Activated CD4-positive, alpha-beta memory T cell treated with anti-CD3 and anti-CD28 coated beads, Interleukin-2, amount 10 ng/mL, durations not matched to agents 7 days and 5 days (primary cell): ENCODE results near the gene RABGAP1. TPM values are rescaled to one million over a fixed set of nuclear protein-coding genes. Genes with fewer than 3 reads are reported as not detected.

ENCODE experiments used
- CTCF ChIA-PET: fragments of 350-600 bp; sonication (Branson Sonifier 250); formaldehyde crosslinking; loops from one replicate; lab custom pipeline; 2021; ENCODE audit warnings: antibody characterized with exemption, inconsistent platforms; lab: Charles Lee
- POLR2A ChIA-PET: fragments of 350-600 bp; sonication (Branson Sonifier 250); formaldehyde crosslinking; loops from one replicate; lab custom pipeline; 2021; ENCODE audit warnings: antibody characterized with exemption; lab: Charles Lee
- DNase-seq: peaks from one replicate; pipeline ENCODE4 v3.0.0-alpha.2; 2020
- H3K27ac Mint-ChIP-seq: one replicate; pipeline ENCODE4 v1.8.0; 2021; ENCODE audit warnings: mild to moderate bottlenecking, mixed read lengths
- H3K27me3 Mint-ChIP-seq: one replicate; pipeline ENCODE4 v1.8.0; 2021; ENCODE audit warnings: mixed read lengths
- H3K36me3 Mint-ChIP-seq: one replicate; pipeline ENCODE4 v1.8.0; 2021; ENCODE audit warnings: low read depth, mixed read lengths
- H3K4me1 Mint-ChIP-seq: one replicate; pipeline ENCODE4 v1.8.0; 2021; ENCODE audit warnings: mixed read lengths
- H3K4me3 Mint-ChIP-seq: one replicate; pipeline ENCODE4 v1.8.0; 2021; ENCODE audit warnings: mild to moderate bottlenecking, mixed read lengths
- H3K9me3 Mint-ChIP-seq: one replicate; pipeline ENCODE4 v1.8.0; 2021; ENCODE audit warnings: mixed read lengths
- total RNA-seq, 2 experiments: library from RNA; stranded (reverse); gene quantifications; one replicate each; pipeline ENCODE4 v1.2.3, GENCODE V29; 2021

Gene RABGAP1
- total RNA-seq, 2 experiments from 2014 or later, result 26.5 to 32.3 TPM

DNA sequence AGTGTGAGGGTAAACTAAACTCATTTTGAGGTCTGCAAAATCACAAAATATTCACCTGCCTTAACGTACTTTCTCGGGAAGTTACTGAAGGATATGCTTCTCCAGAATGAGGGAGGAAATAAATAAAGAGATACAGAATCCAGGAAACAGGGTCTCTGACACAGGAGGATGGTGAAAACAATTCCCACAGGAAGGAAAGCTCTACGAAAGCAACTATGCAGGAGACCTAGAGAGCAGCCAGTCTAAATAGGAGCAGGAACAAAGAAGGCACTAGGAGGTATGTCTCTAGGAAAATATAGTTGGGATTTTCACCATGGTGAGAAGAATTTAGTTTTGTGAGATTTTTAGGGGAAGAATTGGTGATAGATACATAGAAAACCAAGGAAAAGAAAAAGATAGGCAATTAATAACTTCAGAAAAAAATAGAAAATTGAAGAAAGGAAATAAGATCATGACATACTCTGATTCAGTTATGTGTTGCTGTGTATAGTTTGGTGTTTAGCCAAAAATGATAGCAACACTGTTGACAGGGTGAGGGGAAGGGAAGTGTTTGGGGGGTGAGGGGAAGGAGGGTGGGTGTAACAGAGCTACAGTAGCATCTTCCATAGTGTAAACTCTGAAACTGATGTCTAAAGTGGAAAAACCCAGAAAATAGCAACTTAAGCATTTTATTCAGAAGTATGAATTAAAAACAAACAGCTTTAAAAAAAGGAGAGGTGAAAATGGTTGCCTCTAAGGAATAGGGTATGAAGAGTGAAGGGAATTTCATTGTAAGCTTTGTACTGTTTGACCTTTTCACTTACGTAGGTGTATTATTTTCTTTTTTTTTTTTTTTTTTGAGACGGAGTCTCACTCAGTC, 102.5 kb downstream of the RABGAP1 start:
- ChIA-PET CTCF (interaction anchor here (0.6 kb wide), 1 partner anchor 32 kb away, joined by 3 read pairs; no protein-coding TSS in a partner anchor), POLR2A (no interaction called here)
- DNase-seq, result no peak
- H3K27me3 Mint-ChIP-seq, result no peaks in the 10 kb centered on the region
- peaks cover 3% of the 10 kb centered on the region for H3K9me3 Mint-ChIP-seq
- peaks cover 16% of the 10 kb centered on the region for H3K36me3 Mint-ChIP-seq
- H3K27ac Mint-ChIP-seq, result no peak overlapping the region
- H3K4me1 Mint-ChIP-seq, result no peaks in the 10 kb centered on the region
- H3K4me3 Mint-ChIP-seq, result no peak overlapping the region

DNA sequence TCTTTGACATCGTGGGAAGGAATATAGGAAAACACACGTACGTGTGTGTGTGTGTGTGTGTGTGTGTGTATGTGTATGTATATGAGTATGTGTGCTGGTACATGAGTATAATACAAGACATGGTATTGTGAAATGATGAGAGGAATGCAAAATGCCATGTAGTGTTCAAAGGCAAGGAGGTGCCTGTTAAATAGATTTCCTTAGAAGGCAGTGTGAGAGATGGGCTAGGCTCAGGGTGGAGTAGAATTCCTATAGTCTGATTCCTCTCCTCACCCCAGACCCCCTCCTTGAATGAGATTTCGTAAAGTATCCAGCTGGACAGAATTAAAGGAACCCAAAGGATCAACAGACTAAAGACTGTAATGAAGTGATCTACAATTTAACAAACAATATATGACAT, 103.8 kb downstream of the RABGAP1 start:
- ChIA-PET POLR2A (no interaction called here), CTCF (no interaction called here)
- no peaks in the 10 kb centered on the region for H3K4me1 Mint-ChIP-seq
- H3K27ac Mint-ChIP-seq, result no peak overlapping the region
- no peak overlapping the region for H3K4me3 Mint-ChIP-seq
- no peaks in the 10 kb centered on the region for H3K27me3 Mint-ChIP-seq
- no peak for DNase-seq
- peaks cover 3% of the 10 kb centered on the region for H3K9me3 Mint-ChIP-seq
- peaks cover 16% of the 10 kb centered on the region for H3K36me3 Mint-ChIP-seq

DNA sequence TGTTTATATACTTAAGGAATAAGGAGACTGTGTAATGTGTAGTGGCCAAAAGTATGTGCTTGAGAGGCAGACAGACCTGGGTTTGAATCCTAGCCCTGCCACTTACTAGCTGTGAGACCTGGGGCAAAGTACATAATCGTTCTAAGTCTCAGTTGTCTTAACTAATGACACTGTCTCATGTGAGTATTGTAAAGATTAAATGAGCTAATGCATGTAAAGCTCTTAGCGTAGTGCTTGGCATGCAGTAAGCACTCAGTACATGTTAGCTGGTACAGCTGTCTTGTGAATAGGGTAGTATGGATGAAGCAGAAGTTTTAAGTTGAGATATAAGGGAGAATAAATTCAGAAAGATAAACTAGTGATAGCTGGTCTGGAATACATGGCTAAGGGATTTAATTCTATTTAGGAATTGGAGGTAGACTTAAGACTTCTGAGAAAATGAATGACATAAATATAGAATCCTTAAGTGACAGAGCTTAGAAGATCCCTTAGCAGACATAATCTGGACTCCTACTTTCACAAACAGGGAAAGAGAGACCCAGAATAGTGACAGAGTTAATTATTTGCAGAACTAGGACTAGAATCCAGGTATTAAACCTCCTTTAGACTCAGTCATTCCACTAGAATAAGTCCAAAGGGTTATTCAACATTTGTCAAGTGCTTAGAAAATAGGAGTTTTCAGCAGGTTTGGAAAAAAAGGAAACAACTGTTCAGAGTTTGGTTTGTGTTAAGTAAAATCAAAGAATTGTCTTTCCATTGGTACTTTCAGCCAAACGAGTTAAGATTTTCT, 105.8 kb downstream of the RABGAP1 start:
- Mint-ChIP-seq H3K36me3 (peaks cover 16% of the 10 kb centered on the region), H3K4me1 (no peaks in the 10 kb centered on the region), H3K4me3 (no peak overlapping the region), H3K27ac (no peak overlapping the region), H3K9me3 (peaks cover 3% of the 10 kb centered on the region), H3K27me3 (no peaks in the 10 kb centered on the region)
- CTCF ChIA-PET, result no interaction called here
- POLR2A ChIA-PET, result no interaction called here
- DNase-seq, result no peak

DNA sequence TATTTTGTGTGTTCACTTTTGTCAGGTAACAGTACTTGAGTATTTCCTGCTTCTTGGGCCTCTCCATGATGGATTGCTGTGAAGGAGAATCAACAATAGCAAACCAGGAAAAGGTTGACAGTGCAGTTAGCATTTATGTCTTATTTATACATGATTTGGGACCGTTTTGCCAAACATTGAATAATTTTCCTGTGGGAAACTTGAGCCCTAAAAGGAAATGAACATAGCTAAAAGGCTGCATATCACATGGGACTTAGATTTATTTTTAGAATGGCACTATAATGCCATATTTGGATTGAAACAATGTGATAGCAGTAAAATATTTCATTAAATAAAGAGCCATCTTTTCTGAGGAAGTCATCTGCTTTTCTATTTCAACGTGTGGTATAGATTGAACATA, 107.9 kb downstream of the RABGAP1 start:
- Mint-ChIP-seq H3K4me3 (no peak overlapping the region), H3K27me3 (no peaks in the 10 kb centered on the region), H3K4me1 (peaks cover 2% of the 10 kb centered on the region), H3K27ac (no peak overlapping the region), H3K9me3 (no peaks in the 10 kb centered on the region), H3K36me3 (no peaks in the 10 kb centered on the region)
- DNase-seq, result no peak
- ChIA-PET POLR2A (no interaction called here), CTCF (no interaction called here)

DNA sequence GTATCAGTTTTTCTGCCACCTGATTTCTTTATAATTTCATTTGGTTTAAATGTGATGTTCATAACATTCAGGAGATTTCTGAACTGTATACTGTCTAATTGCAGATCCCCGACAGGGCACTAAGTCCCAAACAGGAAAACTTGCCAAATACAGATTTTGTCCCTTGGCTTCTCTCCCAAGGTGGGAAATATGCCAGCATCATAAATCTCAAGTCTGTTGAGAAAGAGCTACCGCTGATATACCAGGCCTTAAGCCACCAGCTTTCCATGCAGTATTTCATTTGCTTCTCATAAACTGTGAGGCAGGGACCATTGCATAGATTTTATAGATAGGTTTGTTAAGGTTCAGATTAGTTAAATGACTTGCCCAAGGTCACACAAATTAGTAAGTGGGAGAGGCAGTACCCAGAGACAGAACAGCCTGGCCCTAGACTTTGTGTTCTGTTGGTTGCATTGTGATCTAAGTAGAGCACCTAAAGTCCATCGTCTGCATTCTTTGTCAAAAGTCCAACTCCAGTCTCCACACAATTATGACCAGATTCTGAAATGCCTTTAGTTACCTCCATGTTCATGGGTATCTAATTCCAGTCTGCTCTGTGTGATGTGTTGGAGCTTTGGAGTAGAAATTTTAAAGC, 108.9 kb downstream of the RABGAP1 start:
- H3K4me3 Mint-ChIP-seq, result no peak overlapping the region
- H3K27me3 Mint-ChIP-seq, result no peaks in the 10 kb centered on the region
- peaks cover 2% of the 10 kb centered on the region for H3K36me3 Mint-ChIP-seq
- ChIA-PET CTCF (no interaction called here), POLR2A (interaction anchor here (1.0 kb wide), 1 partner anchor 9 kb away, joined by 3 read pairs; no protein-coding TSS in a partner anchor)
- no peak overlapping the region for H3K27ac Mint-ChIP-seq
- DNase-seq, result no peak
- no peaks in the 10 kb centered on the region for H3K9me3 Mint-ChIP-seq
- peaks cover 3% of the 10 kb centered on the region for H3K4me1 Mint-ChIP-seq

DNA sequence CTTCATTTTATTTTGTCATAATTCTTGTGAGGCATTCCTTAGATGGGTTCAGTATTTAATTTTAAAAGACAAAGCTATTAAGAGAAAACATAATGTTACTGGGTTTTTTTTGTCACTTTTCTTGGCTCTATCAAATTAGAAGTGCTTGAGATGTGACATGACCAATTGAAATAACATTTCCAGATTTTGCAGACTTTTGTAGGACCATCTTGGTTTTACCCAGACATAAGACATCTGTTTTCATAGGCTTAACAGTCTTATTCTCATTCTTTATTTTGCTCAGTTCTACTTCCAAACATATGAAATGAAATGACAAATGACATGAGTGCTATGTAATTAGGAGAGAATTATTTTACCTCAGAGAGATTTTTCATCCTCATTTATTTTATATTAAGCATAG, 112.2 kb downstream of the RABGAP1 start:
- no peak overlapping the region for H3K4me3 Mint-ChIP-seq
- H3K27me3 Mint-ChIP-seq, result no peaks in the 10 kb centered on the region
- H3K4me1 Mint-ChIP-seq, result peaks cover 3% of the 10 kb centered on the region
- H3K9me3 Mint-ChIP-seq, result no peaks in the 10 kb centered on the region
- ChIA-PET CTCF (no interaction called here), POLR2A (interaction anchor here (0.9 kb wide), 1 partner anchor 74 kb away, joined by 3 read pairs; no protein-coding TSS in a partner anchor)
- no peak overlapping the region for H3K27ac Mint-ChIP-seq
- no peak for DNase-seq
- H3K36me3 Mint-ChIP-seq, result peaks cover 4% of the 10 kb centered on the region

DNA sequence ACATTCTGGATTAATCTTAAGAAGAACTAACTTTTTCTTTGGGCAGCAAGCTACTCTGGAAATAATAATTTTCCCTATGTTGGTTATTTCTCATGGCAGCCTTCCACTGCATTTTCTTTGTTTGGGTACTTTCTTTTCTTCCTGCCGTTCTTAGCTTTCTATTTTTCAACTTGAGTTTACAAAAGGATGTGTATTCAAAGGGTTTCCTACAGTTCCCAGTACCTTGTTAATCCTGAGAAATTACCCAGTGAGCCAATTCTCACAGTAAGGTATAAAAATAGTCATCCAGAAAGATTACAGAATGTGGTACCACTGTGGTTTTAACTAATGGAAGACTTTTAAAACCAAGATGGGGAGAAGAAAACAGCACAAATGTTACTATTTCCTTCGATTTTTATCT, 112.9 kb downstream of the RABGAP1 start:
- Mint-ChIP-seq H3K27me3 (no peaks in the 10 kb centered on the region), H3K36me3 (peaks cover 4% of the 10 kb centered on the region), H3K27ac (no peak overlapping the region), H3K9me3 (no peaks in the 10 kb centered on the region), H3K4me3 (no peak overlapping the region), H3K4me1 (peaks cover 3% of the 10 kb centered on the region)
- no peak for DNase-seq
- CTCF ChIA-PET, result no interaction called here
- POLR2A ChIA-PET, result interaction anchor here (0.9 kb wide), 1 partner anchor 73 kb away, joined by 3 read pairs; no protein-coding TSS in a partner anchor

DNA sequence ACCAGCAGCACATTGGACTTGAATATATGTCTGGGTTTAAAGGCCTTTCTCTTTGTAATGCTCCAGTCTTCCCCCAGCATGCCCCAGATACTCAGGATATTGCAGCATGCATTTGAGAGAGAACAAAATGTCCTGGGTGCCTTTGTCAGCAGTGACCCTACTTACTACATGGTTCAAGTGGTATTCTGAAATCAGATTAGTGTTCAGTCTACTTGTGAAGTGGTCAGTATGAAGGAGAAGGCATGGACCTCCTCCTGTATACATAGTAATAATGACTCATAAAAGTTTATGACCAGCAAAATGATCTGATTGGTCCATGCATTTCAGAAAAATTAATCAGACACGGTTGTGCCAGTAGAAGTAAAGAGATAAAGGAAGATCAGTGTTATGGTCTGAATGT, 118.0 kb downstream of the RABGAP1 start:
- no peaks in the 10 kb centered on the region for H3K4me1 Mint-ChIP-seq
- no peaks in the 10 kb centered on the region for H3K9me3 Mint-ChIP-seq
- H3K4me3 Mint-ChIP-seq, result no peak overlapping the region
- H3K36me3 Mint-ChIP-seq, result peaks cover 4% of the 10 kb centered on the region
- ChIA-PET POLR2A (no interaction called here), CTCF (no interaction called here)
- H3K27ac Mint-ChIP-seq, result no peak overlapping the region
- H3K27me3 Mint-ChIP-seq, result no peaks in the 10 kb centered on the region
- DNase-seq, result no peak

DNA sequence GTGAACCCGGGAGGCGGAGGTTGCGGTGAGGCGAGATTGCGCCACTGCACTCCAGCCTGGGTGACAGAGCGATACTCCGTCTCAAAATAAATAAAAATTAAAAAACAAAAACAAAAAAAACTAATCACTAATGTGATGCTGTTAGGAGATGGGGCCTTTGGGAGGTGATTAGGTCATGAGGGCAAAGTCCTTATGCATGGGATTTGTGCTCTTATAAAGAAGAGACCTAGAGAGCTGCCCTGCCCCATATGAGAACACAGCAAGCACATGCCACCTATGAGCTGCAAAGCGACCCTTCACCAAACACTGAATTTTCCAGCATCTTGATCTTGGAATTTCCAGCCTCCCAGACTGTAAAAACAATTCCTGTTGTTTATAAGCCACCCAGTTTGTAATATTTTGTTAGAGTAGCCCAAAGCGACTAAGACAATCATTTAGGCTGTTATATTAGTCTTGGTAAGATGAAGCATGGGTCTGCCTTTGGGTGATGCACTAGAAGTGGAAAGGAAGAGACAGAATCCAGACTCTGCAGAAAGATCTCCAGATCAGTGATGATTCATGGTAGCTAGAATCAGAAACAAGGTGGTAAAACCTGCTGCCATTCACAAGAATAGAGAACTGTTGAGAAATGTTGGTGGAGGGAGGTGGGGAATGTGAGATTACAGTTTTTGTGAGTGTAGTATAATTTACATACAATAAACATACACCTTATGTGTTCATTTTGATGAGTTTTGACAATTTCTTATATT, 118.8 kb downstream of the RABGAP1 start:
- Mint-ChIP-seq H3K4me3 (no peak overlapping the region), H3K27me3 (no peaks in the 10 kb centered on the region), H3K9me3 (no peaks in the 10 kb centered on the region), H3K4me1 (no peaks in the 10 kb centered on the region), H3K36me3 (peaks cover 2% of the 10 kb centered on the region), H3K27ac (no peak overlapping the region)
- ChIA-PET POLR2A (no interaction called here), CTCF (no interaction called here)
- no peak for DNase-seq

DNA sequence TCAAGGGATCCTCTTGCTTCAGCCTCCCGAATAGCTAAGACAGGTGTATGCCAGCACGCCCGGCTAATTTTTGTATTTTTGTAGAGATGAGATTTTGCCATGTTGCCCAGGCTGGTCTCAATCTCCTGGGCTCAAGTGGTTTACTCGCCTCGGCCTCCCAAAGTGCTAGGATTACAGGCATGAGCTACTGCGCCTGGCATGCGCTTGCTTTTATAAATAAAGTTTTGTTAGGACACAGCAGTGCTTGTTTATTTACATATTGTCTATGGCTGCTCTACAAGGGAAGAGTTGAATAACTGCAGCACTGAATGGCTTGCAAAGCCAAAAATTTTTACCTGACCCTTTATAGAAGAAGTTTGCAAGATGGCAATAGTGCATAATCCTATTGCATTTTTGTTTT, 120.4 kb downstream of the RABGAP1 start:
- no peak for DNase-seq
- H3K36me3 Mint-ChIP-seq, result peaks cover 4% of the 10 kb centered on the region
- POLR2A ChIA-PET, result no interaction called here
- CTCF ChIA-PET, result interaction anchor here (1.3 kb wide), 1 partner anchor 11 kb away, joined by 3 read pairs; no protein-coding TSS in a partner anchor
- no peaks in the 10 kb centered on the region for H3K27me3 Mint-ChIP-seq
- H3K27ac Mint-ChIP-seq, result no peak overlapping the region
- H3K4me3 Mint-ChIP-seq, result no peak overlapping the region
- H3K4me1 Mint-ChIP-seq, result no peaks in the 10 kb centered on the region
- H3K9me3 Mint-ChIP-seq, result no peaks in the 10 kb centered on the region

DNA sequence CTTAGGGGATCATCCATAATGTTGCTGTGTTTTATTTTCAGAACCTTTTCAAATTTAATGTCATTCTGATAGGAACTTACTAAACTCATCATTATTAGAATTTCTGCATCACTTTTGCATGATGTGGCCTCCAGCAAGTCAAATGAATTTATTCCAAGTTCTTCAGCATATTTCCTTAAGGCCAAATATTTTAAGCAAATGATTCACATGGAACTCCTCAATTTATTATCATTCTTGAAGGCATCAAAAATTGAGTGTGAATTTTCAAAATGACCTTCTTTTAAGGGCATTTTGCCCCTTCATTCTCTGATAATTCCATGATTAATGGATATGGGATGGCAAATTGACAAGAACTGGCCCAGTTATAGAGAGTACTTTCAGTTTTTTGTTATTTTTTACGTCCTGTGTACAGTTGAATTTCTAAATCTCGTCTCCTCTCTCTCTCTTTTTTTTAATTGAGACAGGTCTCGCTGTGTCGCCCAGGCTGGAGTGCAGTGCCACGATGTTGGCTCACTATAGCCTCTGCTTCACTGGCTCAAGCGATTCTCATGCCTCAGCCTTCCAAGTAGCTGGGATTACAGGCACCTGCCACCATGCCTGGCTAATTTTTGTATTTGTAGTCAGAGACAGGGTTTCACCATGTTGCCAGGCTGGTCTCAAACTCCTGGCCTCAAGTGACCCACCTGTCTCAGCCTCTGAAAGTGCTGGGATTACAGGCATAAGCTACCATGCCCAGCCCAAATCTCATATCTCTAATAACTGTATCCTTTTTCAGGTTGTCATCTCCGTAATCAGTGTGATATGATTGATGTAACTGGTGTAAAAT, 121.7 kb downstream of the RABGAP1 start:
- Mint-ChIP-seq H3K27ac (no peak overlapping the region), H3K4me1 (no peaks in the 10 kb centered on the region), H3K4me3 (no peak overlapping the region), H3K27me3 (no peaks in the 10 kb centered on the region), H3K36me3 (peaks cover 10% of the 10 kb centered on the region), H3K9me3 (no peaks in the 10 kb centered on the region)
- DNase-seq, result no peak
- ChIA-PET CTCF (interaction anchor here (0.6 to 1.3 kb wide), 2 partner anchors 9 to 680 kb away, joined by 3 read pairs; no protein-coding TSS in a partner anchor), POLR2A (no interaction called here)

DNA sequence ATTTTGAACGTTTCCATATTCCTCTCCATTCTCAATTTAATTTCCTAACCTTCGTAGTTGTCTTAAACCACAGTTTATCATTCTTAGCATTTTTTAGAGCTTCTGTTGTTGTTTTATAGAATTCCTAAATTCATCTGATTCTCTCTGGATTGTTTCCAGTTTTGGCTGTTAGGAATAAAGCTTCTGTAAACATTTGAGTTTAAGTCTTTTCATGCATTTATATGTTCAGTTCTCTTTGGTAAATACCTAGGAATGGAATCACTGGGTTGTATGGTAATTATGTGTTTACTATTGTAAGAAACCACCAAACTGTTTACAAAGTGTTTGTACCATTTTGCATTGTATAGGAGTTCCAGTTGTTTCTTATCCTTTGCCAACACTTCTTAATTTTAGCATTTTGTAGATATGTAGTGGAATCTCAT, 122.4 kb downstream of the RABGAP1 start:
- CTCF ChIA-PET, result interaction anchor here (0.6 kb wide), 1 partner anchor 680 kb away, joined by 3 read pairs; no protein-coding TSS in a partner anchor
- H3K4me1 Mint-ChIP-seq, result no peaks in the 10 kb centered on the region
- no peaks in the 10 kb centered on the region for H3K27me3 Mint-ChIP-seq
- H3K27ac Mint-ChIP-seq, result no peak overlapping the region
- H3K9me3 Mint-ChIP-seq, result no peaks in the 10 kb centered on the region
- peaks cover 13% of the 10 kb centered on the region for H3K36me3 Mint-ChIP-seq
- no peak overlapping the region for H3K4me3 Mint-ChIP-seq
- DNase-seq, result no peak
- POLR2A ChIA-PET, result no interaction called here
